GM19372 (cell line): ENCODE data around the gene PSMD1.
A peak's percentile ranks its signal among the peaks of the same experiment; 100 is the strongest.
"Not testable (repeated sequence)": the region's sequence is repeated elsewhere in the genome, so short reads cannot be mapped to it uniquely, and the experiment has no call there.

Source experiments
- ATAC-seq: cut with Tn5 transposase; IDR thresholded peaks from one replicate; pipeline ENCODE4 v1.9.1; 2021; ENCODE audit warnings: mild to moderate bottlenecking, low read depth, moderate library complexity; ENCODE audit not compliant: unreplicated experiment

PSMD1 gene

DNA sequence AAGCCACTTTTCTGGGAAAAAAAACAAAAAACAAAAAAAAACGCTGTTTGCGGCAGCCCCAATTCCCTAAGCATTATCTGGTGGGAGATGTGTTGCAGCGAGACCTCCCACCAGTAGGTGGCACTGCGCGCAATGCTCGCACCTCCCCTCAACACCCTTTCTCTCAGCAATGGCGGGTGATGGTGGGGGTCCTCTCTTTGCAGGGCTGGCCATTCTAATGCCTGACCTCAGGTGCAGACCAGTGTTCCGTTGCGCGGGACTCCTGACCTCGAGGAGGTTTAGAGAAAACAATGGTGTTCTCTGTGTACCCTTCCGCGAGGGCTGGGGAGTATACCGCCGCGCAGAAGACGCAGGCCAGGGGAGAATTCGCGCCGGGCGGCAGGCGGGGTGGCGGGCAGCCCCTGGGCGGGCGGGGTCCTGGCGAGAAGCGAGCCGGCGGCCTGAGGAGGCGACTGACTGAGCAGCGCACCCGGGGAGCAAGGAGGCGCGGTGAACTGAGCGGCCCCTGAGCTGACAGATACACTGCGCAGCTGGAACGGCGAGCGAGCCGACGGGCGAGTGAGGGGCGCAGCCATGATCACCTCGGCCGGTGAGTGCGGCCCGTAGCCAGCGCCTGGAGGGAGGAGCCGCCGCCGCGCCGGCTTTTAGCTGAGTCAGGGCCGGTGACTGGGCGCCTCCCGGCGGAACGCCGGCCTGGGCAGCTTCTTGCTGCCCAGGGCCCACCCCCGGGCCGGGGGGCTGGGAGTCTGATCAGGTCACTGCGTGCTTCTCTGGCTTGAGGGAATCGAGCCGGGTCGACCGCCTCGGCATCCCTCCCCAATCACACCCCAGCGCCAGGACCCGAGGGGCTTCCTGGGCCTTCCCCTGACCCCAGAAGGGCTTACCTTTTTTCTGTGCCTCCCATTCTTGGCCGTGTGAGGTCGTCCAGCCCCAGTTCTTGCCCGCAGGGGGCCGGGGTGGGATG lies at the start of gene PSMD1:
TSS of gene PSMD1 (plus strand) at position 415 of the 964 bp plus-strand sequence. CDS start at position 574, 159 bp downstream.
- ATAC-seq: peak; percentile 61

DNA sequence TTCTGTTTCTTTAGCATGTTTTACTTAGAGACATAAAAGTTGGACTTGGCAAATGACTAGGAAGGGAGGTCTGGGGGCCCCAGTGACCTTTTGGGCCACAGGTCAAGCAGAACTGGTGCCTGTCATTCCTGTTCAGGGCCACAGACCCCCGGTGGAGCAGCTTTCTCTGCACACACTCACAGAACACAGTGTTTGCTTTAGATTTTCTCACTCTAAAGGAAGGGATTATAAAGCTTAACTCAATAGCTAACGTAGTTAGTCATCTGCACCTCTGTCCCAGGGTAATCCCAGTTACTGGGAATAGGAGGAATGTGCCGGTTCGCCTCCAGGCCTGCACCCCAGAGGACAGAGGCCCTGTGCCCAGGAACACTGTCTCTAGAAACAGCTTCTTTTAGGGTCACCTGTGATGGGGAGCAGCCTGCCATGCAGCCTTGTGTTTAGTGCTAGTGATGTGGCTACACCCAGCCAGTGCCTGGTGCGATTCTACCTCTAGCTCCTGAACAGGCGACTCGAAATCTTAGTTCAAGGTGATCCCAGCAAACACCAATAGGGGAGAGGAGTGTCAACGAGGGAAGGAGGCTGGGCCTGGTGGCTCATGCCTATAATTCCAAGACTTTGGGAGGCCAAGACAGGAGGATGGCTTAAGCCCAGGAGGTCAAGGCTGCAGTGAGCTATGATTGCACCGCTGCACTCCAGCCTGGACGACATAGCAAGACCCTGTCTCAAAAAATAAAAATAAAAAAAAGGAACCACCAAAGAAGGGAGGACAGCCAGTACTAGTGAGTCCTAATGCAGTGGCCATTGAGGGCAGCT lies 49.2 kb upstream of the PSMD1 start:
- no peak for ATAC-seq

DNA sequence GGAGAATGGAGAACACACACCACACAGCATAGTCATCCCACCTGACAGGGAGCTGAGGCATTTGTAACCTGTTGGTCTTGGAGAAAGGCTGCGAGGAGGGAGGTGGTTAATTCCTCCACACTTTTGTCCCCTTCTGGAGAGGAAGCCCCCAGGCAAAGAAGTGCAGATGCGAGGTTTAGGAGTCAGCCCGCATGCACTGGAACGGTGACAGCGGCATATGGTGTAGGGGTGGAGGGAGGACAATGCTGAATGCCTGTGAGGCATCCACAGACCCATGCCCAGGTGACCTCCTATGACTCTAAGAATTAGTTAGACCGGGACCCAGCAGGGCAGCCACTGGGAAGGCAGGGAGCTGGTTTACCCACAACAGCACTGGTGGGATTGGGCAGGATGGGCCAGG lies 48.5 kb upstream of the PSMD1 start:
- ATAC-seq: no peak

DNA sequence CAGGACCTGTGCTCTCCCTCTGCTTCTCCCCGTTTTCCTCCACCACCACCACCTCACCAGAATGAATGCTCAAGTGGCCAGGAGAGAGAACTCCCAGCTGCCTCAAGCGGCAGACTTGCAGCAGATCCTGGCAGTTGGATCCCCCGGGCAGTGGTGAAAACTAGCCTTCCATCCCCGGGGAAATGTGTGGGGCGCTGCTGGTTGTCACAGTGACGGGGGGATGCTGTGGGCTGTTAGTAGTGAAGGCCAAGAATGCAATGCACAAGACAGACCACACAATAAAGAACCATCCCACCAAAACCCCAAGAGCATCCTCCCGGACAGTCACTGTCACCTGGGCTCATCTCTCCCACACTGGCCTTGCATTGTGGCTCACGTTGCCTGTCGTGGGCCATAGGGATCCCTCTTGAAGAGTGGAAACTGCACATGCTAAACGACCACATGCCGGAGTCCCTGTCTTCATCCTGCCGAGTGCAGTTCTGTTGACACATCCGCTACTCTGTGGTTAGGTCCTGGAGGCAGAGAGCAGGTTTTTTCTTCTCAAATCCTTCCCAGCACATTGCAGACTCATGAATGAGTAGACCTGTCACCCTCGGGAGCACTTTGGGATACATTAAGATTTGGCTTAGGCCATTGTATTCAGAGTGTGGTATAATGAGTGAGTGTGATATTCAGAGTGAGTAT lies 47.3 kb upstream of the PSMD1 start:
- ATAC-seq: no peak

DNA sequence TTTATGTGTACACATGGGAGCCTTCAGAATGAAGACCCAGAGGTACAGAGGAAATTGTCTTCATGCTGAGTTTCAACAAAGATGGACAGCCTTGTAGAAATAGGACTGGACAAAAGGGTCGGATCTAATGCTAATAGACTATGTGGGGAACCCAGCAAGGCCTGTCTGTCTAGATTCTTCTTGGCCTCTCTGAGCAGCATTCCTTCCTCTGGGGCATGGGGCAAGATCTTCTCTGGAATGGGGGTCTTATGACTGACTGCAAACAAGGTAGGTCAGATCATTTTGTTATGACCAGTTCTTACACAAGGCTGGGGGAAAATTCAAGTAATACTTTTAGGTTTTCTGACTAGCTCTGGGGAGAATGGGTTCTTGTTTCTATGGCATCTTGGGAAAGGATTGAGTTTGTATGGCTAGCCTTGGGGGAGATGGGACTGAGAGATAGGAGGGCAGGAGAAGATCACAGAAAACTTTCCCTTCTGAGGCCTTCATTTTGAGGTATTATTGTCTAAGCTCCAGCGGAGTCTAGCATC lies 46.4 kb upstream of the PSMD1 start:
- no peak for ATAC-seq

DNA sequence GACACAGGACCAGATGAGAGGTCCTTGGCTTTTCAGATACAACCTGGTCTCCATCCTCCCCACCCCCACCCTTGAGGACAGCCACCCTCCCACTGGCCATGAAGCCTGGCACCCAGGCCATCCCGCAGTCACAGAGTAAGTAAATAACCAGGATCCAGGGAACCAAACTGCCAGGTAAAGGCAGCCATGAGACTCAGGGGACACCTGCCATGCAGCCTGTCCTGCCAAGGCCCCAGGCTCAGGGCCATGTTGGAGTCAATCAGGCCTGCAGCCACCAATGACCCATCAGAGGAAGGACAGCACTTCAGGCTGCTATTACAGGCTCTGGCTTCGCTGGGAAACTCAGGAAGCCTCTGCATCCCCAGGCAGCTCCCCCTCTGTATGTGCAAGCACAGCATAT lies 45.1 kb upstream of the PSMD1 start:
- ATAC-seq: no peak

DNA sequence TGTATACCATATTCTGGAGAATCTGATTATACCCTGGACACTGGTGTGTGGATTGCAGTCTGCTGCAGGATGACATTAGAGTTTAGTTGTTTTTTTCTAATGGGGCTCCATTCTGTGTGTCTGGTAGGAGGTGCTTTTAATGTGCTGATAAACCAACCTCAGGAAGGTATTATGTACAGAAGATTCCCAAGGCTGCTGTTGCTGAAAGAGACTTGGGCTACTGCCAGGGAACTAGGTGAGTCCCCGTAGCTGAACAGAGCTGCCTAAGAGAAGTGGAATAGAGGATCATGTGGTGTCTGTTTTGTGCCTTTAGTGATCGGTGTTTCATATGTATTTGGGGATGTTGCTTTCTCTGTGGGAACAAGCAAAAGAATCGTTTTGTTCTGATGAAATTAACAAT lies 44.2 kb upstream of the PSMD1 start:
- no peak for ATAC-seq

DNA sequence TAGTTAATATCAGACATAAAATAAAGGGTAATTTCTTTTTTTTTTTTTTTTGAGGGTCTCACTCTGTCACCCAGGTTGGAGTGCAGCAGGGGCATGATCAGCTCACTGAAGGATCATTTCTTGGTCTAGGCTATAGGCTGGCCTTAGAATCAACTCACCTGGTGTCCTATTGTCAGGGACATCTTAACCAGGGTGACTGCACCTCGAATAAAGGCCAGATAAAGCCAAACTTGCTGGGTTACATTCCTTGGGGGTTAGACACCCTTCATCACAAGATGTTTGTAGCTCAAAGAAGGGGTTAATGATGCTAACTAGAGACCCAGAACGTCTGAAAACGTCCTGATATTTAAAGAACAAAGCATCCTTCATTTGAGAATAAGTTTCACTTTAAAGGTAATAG lies 42.8 kb upstream of the PSMD1 start:
- ATAC-seq: no peak

DNA sequence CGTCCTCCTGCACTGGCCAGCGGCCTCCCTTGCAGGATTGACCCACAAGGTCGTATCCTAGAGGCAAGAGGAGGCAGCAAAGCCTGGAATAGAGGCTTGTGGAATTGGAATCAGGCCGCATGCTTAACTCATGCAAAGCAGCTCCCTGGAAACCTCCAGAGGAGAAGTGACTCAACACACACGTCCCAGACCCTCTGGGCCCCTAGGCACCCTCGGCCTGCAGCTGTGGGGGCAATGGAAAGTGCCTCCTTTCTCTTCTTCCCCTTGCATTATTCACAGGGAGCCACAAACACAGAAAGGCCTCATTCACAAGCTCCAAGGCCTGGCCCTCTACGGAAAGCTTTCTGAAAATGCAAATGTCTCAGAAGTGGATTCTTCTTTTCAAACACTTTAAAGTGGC lies 41.2 kb upstream of the PSMD1 start:
- ATAC-seq: no peak

DNA sequence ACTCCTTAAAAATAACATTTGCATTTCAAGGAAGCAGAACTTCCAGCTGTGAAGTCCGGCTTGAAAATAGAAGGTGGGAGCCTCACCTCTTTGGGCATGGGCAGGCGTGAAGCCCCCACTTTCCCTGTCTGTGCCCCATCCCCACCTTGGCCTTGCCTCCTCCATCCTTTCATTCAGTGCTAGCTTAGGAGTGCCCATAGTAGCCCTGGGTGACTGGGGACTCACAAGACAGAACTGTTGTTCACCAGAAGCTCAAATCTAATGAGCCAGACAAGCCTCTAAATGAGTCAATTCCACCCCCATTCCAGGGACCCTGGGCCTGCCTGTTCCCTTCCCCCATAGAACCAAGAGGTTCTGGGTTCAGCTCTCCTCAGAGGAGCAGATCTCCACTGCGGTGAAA lies 40.7 kb upstream of the PSMD1 start:
- no peak for ATAC-seq

DNA sequence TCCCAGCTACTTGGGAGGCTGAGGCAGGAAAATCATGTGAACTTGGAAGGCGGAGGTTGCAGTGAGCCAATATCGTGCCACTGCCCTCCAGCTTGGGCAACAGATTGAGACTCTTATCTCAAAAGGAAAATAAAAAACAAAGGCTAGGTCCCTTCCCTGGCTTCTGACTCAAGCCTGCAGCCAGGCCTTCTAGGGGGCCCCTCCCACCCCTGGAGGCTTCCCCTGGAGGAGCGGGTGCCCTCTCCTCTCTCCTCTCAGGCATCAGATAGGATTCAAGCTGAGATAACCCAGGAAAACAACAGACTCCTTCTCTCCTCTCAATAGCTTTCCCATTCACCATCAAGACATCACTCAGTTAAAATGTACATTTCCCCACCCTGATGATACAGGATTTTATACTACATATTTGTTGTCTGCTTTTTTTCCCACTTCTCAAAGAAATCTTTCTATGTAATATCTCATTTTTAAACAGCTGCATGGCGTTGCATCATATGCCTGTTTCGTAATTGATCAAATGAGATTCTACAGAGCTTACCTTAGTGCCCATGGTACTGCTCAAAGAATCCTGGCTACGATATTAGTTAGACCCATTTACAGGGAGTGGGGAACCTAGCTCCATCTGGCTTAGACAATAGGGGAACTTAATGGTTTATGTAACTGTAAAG lies 40.0 kb upstream of the PSMD1 start:
- no peak for ATAC-seq

DNA sequence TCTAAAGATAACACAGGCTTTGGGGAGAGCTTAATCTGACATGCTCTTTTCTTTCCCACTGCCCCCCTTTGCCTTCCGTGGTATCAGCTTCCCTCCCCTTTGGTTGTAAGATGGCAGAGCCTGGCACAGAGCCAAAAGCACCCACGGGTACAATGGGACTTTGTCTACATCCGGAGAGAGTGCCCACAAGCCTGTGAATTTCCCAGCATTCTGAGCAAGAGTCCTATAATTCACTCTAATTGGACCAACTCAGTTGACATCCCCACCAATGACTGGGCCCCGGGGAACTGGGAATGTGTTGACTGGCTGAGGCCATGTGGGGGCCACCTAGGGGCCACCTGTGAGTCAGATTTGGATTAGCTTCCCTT lies 39.5 kb upstream of the PSMD1 start:
- ATAC-seq: no peak

DNA sequence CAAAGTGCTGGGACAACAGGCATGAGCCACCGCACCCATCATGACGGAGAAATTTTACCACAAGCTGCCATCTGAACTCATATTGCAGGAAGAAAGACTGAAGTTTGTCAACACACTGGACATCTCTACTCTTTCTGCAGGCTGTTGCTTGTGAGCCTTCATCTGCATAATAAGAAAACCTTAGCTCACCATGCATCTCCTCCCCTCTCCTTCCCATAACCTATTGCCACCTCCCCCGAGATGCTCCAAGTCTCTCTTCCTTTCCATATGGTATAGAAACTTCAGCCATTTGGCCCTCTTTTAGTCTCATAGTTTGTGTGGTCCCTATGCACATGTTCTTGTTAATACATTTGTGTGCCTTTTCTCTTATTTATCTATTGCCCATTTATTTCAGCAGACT lies 38.5 kb upstream of the PSMD1 start:
- ATAC-seq: no peak

DNA sequence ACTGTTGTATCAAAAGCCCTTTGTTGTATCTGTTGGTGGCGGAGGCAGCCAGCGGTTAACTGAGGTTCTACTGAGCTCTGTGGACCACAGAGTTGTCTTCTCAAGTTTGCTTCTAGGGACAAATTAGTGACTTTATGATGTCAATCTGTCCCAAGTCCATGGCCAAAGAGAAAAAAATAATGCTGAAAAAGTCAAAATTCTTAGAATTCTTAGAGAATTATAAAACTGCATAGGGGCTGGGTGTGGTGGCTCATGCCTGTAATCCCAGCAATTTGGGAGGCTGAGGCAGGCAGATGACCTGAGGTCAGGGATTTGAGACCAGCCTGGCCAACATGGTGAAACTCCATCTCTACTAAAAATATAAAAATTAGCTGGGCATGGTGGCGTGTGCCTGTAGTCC lies 31.6 kb upstream of the PSMD1 start:
- ATAC-seq: not testable (repeated sequence)

DNA sequence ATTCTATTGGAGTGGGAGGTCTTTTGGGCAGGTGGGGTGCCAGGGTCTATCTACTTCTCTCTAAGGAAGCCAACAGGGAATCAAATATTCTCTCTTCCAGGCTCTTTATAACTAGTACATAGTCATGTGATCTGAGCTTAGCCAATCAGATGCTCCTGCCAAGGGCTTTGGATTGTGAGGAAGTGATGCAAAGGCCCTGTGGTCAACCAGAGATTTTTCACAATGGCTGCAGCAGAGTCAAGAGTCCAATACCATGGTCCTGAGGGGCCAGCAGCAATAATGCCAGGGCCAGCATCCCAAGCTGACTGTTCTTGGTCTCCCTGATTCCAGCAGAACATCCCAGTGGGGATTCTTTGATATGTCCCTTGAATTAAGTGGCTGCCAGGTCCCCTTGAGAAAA lies 27.8 kb upstream of the PSMD1 start:
- no peak for ATAC-seq

DNA sequence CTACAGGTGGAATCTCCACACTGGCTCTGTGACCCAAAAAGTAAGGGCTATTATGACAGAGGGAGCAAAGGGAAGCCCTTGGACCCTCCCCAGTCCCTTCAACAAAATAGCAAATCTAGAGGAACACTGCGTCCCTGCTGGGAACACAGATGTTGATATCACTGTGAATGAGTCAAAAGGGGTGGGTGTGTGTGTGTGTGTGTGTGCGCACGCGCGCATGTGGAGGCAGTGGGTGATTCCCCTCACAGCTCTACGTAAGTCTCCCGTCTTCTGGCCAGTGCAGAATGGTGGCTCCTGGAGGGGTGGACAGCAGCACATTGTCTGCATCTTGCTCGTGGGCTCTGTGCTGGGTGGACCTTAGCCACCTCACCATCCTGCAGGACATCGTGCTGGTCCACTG lies 27.1 kb upstream of the PSMD1 start:
- ATAC-seq: no peak

DNA sequence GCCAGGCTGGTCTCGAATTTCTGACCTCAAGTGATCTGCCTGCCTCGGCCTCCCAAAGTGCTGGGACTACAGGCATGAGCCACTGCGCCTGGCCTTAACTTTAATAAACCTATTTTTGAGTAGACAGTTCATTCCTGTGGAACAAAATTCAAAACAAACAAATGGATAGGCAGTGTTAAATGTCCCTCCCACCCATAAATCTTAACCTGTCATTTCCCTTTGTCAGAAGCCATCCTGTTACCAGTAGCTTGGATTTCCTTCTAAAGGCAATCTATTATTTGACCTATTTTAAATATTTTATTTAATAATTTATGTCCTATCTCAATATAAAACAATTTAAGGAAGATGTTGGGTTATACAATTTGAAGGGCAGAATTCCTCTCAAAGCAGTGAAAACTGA lies 25.9 kb upstream of the PSMD1 start:
- ATAC-seq: no peak

DNA sequence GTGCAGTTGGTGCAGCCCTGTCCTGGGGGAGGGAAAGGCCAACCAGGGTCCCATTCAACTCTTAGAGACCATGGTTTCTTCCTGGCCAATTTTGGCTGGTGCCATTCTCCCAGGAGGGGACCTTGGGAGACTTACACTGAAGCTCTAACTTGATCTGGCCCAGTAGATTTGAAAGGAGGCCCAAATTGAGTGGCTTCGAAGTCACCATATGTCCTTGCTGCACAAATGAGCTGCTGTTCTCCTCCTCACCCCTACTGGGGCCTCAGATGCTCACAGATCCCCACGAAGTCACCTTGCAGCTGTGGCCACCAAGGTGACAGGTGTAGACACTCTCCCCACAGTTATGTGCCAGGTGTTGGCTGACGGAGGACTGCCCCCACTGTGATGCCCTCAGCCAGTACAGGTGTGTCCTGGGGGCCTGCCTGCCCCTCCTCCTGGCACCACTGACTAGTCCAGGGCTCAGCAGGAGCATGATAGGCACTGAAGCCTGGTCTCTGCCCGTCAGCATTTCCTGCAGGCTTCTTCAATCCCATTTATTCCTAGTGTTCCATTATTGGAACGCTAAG lies 24.0 kb upstream of the PSMD1 start:
- ATAC-seq: no peak

DNA sequence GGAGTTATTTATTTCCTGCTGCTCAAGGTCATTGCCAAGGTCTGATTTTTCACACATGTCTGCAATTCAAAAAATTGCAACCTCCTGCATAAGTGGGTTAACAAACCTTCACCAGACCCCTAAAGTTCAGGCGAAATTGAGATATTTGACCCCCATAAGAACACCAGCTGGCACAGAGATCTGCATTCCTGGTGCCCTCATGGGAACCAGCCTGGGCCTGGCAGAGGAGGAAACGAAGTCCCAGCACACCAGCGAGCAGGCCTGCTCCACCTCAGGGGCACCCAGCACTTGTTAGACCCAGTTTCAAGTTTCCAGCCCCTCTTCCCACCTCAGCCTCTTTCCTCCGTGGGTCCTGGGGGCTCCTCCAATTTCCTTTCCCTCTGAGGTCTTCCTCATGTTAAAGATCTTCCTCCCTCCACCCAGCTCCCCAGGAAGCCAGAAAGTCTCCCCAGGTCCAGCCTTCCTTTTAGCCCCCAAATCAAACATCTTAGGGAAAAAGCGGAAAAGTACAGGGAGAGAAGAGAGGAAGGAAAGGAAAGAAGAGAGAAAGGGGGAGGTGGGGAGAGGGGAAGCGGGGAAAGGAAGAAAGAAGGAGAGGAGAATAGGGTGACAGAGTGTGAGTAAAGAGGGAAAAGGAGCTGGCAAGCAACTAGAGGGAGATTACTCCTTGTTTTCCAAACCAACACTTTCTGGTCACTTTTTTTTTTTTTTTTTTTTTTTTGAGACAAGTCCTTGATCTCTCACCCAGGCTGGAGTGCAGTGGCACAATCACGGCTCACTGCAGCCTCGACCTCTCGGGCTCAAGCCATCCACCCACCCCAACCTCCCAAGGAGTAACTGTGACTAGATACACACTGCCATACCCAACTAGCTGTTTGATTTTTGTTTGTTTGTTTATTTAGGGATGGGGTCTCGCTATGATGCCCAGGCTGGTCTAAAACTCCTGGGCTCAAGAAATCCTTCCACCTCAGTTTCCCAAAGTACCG lies 23.2 kb upstream of the PSMD1 start:
- ATAC-seq: no peak
